SKM-1 (cell line): Measurements from ENCODE around the gene ELF2.
"Not testable (repeated sequence)": the region's sequence is repeated elsewhere in the genome, so short reads cannot be mapped to it uniquely, and the experiment has no call there.

ENCODE experiments used
- DNase-seq: peaks from one replicate; lab custom pipeline; 2025; ENCODE audit not compliant: unreplicated experiment; lab: John Stamatoyannopoulos, UW

ELF2 gene

GRCh38 chr4:139177049-139177868 is at the start of gene ELF2:
Gene ELF2, minus strand, starts transcription at chr4:139177218. Its CDS starts 39,517 bp downstream, at chr4:139137701.
- peak; percentile 77 for DNase-seq

DNA sequence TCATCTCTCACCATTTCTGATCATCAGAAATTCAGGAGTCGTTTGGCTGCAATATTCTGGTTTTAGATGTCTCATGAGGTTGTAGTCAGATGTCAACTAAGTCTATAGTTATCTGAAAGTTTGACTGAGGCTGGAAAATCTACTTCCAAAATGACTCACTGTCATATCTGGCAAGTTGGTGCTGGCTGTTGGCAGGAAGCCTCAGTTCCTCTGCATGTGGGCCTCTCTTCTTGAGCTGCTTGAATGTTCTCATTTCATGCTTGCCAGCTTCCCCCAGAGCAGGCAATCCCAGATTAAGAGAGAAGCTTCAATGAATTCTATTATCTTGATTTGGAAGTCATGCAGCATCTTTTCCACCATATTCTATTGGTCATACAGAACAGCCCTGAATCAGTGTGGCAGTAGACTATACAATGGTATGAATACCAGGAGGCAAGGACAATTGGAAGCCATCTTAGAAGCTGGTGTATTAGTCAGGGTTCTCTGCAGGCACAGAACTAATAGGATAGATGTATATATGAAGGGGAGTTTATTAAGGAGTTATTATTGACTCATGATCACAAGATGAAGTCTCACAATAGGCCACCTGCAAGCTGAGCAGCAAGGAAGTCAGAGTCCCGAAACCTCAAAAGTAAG is 46.8 kb upstream of the ELF2 start:
- DNase-seq = no peak

- DNase-seq = no peak
These were observed 45.2 kb upstream of the ELF2 start for GRCh38 chr4:139222215-139222614.

GRCh38 chr4:139221687-139222086 is 44.7 kb upstream of the ELF2 start:
- no peak for DNase-seq

DNA sequence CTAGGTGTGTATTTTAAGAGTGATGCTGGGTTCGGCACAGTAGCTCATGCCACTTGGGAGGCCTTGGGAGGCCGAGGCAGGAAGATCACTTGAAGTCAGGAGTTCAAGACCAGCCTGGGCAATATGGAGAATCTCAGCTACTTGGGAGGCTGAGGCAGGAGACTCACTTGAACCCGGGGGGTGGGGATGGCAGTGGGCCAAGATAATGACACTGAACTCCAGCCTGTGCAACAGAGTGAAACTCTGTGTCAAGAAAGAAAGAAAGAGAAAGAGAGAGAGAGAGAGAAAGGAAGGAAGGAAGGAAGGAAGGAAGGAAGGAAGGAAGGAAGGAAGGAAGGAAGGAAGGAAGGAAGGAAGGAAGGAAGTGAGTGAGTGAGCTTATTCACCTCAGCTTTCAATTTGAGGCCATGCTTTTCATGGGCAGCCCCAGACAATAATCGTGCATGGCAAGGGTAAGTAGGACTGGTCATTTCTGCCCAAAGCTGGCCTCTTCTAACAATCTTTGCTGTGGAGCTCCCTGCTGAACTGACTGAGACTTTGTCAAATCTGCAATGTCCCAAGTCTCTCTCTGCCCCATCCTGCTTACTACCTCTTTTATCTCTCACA is 42.5 kb upstream of the ELF2 start:
- no peak for DNase-seq

- peak; percentile 96 for DNase-seq
These were observed 37.1 kb upstream of the ELF2 start for GRCh38 chr4:139214039-139214534.

DNA sequence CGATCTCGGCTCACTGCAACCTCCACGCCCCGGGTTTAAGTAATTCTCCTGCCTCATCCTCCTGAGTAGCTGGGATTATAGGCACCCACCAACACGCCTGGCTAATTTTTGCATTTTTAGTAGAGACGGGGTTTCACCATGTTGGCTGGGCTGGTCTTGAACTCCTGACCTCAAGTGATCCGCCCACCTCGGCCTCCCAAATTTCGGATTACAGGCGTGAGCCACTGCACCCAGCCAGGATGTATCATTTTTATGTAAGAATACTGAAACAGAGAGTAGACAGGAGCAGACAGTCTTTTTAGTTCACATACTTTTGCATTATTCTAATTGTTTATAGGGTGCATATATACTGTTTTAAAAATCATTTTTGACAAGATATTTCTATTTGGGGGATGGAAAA is 36.6 kb upstream of the ELF2 start:
- not testable (repeated sequence) for DNase-seq

DNA sequence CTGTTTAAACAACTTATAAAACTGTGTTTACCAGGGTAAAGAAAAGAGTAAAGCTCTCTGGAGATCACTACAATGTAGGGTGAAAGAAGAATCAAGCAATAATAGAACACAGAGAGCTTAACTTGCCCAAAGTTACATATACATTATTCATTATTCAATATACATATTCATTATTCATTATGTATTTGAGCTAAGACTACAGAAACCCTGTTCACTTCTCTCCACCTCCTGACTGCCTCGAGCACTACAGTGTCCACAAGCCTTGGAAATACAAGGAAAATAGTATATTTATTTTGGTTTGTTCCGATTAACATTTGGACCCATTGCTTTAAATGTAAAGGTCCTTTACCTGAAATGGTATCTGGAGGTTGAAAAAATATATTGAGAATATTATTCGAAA is 35.9 kb upstream of the ELF2 start:
- DNase-seq = no peak

GRCh38 chr4:139210486-139210885 is 33.5 kb upstream of the ELF2 start:
- no peak for DNase-seq

DNA sequence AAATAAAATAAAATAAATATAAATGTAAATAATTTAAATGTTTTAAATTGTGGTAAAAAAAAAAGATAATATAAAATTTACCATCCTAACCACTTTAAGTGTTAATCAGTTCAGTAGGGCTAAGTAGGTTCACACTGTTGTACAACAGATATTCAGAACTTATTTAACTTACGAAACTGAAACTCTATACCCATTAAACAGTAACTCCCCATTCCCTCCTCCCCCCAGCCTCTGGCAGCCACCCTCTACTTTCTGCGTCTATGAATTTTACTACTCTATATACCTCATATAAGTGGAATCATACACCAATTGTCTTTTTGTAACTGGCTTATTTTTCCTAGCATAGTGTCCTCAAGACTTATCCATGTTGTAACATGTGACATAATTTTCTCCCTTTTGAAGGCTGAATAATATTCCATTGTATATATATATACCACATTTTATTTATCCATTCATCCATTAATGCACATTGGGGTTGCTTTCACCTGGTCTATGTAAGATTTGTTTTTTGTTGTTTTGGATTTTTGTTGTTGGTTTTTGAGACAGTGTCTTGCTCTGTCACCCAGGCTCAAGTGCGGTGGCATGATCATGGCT is 32.5 kb upstream of the ELF2 start:
- DNase-seq = no peak

DNA sequence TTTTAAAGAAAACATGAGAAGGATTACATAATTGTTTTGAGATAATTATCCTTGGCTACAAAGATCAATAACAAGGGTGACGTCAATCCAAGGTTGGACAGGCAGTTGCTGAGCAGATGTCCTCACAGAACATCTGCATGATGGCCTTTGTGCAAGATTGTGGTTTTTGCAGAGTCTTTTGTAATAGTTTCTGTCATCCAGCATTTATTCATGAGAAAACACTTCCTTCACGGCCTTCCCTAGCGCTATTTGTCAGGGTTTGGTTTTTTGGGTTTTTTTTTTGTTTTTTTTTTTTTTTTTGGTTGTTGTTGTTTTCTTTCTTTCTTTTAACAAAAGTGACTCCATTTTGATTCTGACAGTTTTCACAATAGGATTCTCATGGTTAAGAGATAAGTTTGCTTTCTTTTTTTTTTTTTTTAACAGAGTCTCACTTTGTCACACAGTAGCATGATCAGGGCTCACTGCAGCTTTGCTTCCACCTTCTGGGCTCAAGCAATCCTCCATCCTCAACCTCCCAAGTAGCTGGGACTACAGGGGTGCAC is 31.5 kb upstream of the ELF2 start:
- peak; percentile 90 for DNase-seq

DNA sequence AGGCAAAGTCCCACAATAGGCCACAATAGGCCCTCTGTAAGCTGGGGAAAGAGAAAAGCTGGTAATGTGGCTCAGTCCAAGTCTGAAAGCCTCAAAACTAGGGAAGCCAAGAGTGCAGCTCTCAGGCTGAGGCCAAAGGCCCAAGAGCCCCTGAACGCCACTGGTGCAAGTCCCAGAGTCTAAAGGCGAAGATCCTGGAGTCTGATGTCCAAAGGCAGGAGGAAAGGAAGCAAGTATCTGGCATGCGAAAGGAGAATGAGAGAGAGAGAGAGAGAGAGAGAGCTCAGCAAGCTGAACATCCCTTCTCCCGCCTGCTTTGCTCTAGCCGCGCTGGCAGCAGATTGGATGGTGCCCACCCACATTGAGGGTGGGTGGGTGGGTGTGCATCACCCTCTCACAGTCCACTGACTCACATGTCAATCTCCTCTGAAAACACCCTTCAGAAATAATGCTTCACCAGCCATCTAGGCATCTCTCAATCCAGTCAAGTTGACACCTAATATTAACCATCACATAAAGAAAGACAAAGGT is 30.9 kb upstream of the ELF2 start:
- no peak for DNase-seq

DNA sequence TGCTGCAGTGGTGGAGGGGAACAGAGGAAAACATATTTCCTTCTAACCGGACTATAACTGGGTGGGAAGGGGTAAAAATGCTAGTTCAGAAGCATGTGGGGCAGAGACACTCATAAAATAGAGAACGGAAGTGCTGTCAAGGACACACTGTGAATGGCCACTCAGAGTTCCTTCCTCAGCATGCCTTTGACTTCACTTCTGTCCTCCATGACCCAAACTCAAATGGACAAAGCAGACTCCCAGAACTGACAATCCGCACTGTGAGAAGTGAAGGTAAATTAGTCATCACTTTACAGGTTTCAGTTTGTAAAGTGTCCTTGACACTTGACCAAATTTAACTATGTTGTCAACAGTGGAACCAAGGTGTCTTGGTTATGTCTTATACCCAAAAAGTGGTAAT is 30.2 kb upstream of the ELF2 start:
- DNase-seq = no peak

DNA sequence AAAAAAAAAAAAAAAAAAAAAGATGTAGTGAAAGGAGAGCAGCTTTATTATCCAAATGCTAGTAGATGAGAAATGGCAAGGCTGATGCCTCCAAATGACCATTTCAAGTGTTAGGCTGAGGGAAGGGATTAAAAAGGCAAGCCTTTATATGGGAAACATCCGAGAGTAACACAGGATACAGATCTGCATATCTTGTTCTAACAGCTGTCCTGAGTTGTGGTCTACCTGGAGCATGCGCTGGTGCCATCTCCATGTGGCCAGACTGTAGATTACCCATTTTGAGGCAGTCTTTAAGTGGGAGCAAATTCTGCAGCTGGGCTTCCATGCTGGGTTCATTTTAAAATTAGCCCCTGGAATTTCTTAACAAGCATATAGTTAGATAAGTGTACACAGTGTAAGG is 26.0 kb upstream of the ELF2 start:
- no peak for DNase-seq

GRCh38 chr4:139200506-139200905 is 23.5 kb upstream of the ELF2 start:
- no peak for DNase-seq

- DNase-seq = no peak
These were observed 23.1 kb upstream of the ELF2 start for GRCh38 chr4:139200102-139200501.

- not testable (repeated sequence) for DNase-seq
These were observed 20.2 kb upstream of the ELF2 start for GRCh38 chr4:139197214-139197613.

GRCh38 chr4:139196462-139196861 is 19.4 kb upstream of the ELF2 start:
- no peak for DNase-seq

DNA sequence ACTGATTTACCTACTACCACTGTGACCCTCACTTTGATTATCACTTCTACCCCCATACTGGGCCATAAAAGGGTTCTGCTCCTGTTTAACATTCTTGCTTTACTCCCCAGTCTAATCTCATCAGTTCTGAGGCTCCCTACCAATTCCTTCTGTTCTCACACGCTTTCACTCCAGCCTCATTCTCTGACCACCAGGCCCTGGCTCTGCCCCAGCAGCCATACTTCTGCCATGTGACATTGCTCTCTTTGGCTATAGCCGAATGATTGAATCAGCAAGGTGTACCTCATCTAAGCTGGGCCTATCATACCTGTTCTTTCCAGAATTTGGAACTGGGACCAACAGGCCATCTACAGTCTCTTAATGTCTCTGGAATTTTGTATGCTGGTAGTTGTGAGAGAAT is 14.4 kb upstream of the ELF2 start:
- no peak for DNase-seq

- no peak for DNase-seq
These were observed 13.0 kb upstream of the ELF2 start for GRCh38 chr4:139189972-139190371.

GRCh38 chr4:139189417-139189749 is 12.4 kb upstream of the ELF2 start:
- no peak for DNase-seq
